Keratinocyte (primary cell): ENCODE data around the gene ACOT9. TPM values are rescaled to one million over a fixed set of nuclear protein-coding genes. Genes with fewer than 3 reads are reported as not detected.
A peak's percentile ranks its signal among the peaks of the same experiment; 100 is the strongest.
"Not testable (repeated sequence)": the region's sequence is repeated elsewhere in the genome, so short reads cannot be mapped to it uniquely, and the experiment has no call there.

Source experiments
- DNase-seq: peaks from one replicate; pipeline ENCODE4 v3.0.0-alpha.2; 2011; ENCODE audit warnings: low read depth, missing footprints, low spot score
- FAIRE-seq: peaks from 2 replicates; lab custom pipeline; 2011; peaks lifted over from hg19 to GRCh38; lab: Jason Lieb, UNC
- H2AFZ ChIP-seq: 2 replicates; pipeline ENCODE4 v1.6.0; 2012; ENCODE audit warnings: low read length, control low read depth, inconsistent platforms; ENCODE audit not compliant: control insufficient read depth
- H3K27ac ChIP-seq: 2 replicates; pipeline ENCODE4 v1.5.1; 2011; ENCODE audit warnings: low read length; ENCODE audit not compliant: control insufficient read depth, insufficient read depth
- H3K27me3 ChIP-seq: 3 replicates; pipeline ENCODE4 v1.6.0; 2011; ENCODE audit warnings: low read length; ENCODE audit not compliant: control insufficient read depth, insufficient read depth; ENCODE audit errors: extremely low read depth
- H3K36me3 ChIP-seq, 2 experiments: 2 replicates in 1 of 2; 3 replicates in 1 of 2; pipeline ENCODE4 v1.5.1; 2011; ENCODE audit warnings: low read length in 2 of 2, mild to moderate bottlenecking in 1 of 2; ENCODE audit not compliant: control insufficient read depth in 2 of 2, insufficient read depth in 2 of 2; ENCODE audit errors: extremely low read depth in 1 of 2
- H3K4me1 ChIP-seq: 3 replicates; pipeline ENCODE4 v1.5.1; 2011; ENCODE audit warnings: low read length; ENCODE audit not compliant: control insufficient read depth, insufficient read depth; ENCODE audit errors: extremely low read depth
- H3K4me2 ChIP-seq: 3 replicates; pipeline ENCODE4 v1.6.0; 2011; ENCODE audit warnings: low read depth, low read length; ENCODE audit not compliant: control insufficient read depth, insufficient read depth; ENCODE audit errors: extremely low read depth
- H3K4me3 ChIP-seq, 3 experiments: fragments of 200-600 bp in 1 of 3; sonication (generic) in 1 of 3; 2 replicates in 2 of 3; 3 replicates in 1 of 3; pipeline ENCODE4 v1.5.1; 2011 to 2016; ENCODE audit warnings: low read length in 3 of 3, mild to moderate bottlenecking in 3 of 3, control low read depth in 2 of 3, inconsistent platforms in 1 of 3, low read depth in 1 of 3, mixed read lengths in 1 of 3, mixed run types in 1 of 3, moderate library complexity in 1 of 3; ENCODE audit not compliant: control insufficient read depth in 2 of 3, insufficient read depth in 2 of 3; ENCODE audit errors: extremely low read depth in 1 of 3
- H3K79me2 ChIP-seq: 2 replicates; pipeline ENCODE4 v1.6.0; 2012; ENCODE audit warnings: low read length; ENCODE audit not compliant: control insufficient read depth, insufficient read depth
- H3K9ac ChIP-seq: 3 replicates; pipeline ENCODE4 v1.6.0; 2011; ENCODE audit warnings: low read length; ENCODE audit not compliant: control insufficient read depth, insufficient read depth; ENCODE audit errors: extremely low read depth
- H3K9me1 ChIP-seq: 3 replicates; pipeline ENCODE4 v1.6.0; 2011; ENCODE audit warnings: low read length; ENCODE audit not compliant: control insufficient read depth, insufficient read depth; ENCODE audit errors: extremely low read depth
- H3K9me3 ChIP-seq: 2 replicates; pipeline ENCODE4 v1.5.1; 2012; ENCODE audit warnings: low read depth, low read length; ENCODE audit not compliant: control insufficient read depth
- H4K20me1 ChIP-seq: 3 replicates; pipeline ENCODE4 v1.6.0; 2011; ENCODE audit warnings: low read length; ENCODE audit not compliant: control insufficient read depth, insufficient read depth; ENCODE audit errors: extremely low read depth
- CTCF ChIP-seq, 3 experiments: IDR thresholded peaks in 1 of 3; conservative IDR thresholded peaks in 1 of 3; optimal IDR thresholded peaks in 1 of 3; 2 replicates in 2 of 3; 3 replicates in 1 of 3; pipeline versions ENCODE3 to v1.5.1; 2011; ENCODE audit warnings: low read length in 3 of 3, mild to moderate bottlenecking in 3 of 3, moderate library complexity in 2 of 3, control low read depth in 1 of 3, inconsistent platforms in 1 of 3; ENCODE audit not compliant: insufficient read depth in 2 of 3; ENCODE audit errors: extremely low read depth in 1 of 3
- EZH2 ChIP-seq: IDR thresholded peaks from one replicate; pipeline ENCODE4 v1.6.1; 2012; ENCODE audit warnings: inconsistent platforms, mild to moderate bottlenecking, low read length, moderate library complexity
- dilution Hi-C: fragments of 300-500 bp; cut with MboI; formaldehyde crosslinking; loops from one replicate; pipeline ENCODE4 v1.7.0; 2020; ENCODE audit warnings: low sequenced_read_pairs; ENCODE audit not compliant: extremely low pct_ligation_motif_present
- polyA plus RNA-seq, 5 experiments: library from polyadenylated mRNA; depleted of rRNA in 3 of 5; stranded (reverse) in 3 of 5; stranded (forward) in 1 of 5; unstranded in 1 of 5; fragments of >200 nt; gene quantifications; 1 replicate in 1 of 5; 2 replicates in 3 of 5; 3 replicates in 1 of 5; pipeline versions ENCODE4 v1.2.1 to v1.2.3, GENCODE V29; 2011 to 2012; ENCODE audit warnings: missing spikeins in 2 of 5, low read depth in 1 of 5, low replicate concordance in 1 of 5

ACOT9 gene
- polyA plus RNA-seq, 1 donor (not counting 4 experiments of a cell fraction or from before 2014, with no cell fraction given), result 91.9 TPM

DNA sequence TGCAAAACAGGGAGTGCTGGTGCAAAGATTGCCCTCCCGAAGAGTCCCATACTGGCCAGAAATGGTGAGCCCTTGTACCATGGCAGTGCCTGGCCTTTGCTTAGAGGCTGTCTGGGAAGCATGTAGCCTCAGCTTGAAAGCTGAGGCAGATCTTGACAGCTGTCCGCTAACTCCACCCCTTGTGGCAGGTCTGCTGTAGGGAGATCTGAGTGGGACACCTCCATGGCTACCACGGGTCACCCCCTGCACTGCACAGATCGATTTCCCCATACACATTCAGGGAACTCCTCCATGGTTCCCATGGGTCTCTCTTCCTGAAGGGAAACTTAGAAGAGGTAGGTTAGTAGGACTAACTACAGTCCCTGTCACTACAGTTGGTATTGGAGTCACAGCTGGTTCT lies 6.1 kb upstream of the ACOT9 start:
- dilution Hi-C loops, result no loop called here
- FAIRE-seq, result no peak
- no peaks in the 10 kb centered on the region for H3K79me2 ChIP-seq

GRCh38 chrX:23745786-23746185 lies 2.7 kb upstream of the ACOT9 start:
- DNase-seq (no peak), FAIRE-seq (no peak)
- Histone ChIP-seq H3K9me1 (no peaks in the 10 kb centered on the region), H3K4me2 (no peak overlapping the region), H3K27ac (no peak overlapping the region), H3K79me2 (peaks cover 12% of the 10 kb centered on the region), H3K36me3 (no peaks in the 10 kb centered on the region), H3K4me3 (no peak overlapping the region), H3K4me1 (peaks cover under 1% of the 10 kb centered on the region), H2AFZ (no peak overlapping the region), H3K9ac (no peak overlapping the region), H3K27me3 (no peaks in the 10 kb centered on the region), H3K9me3 (no peaks in the 10 kb centered on the region), H4K20me1 (no peaks in the 10 kb centered on the region)
- dilution Hi-C loops, result no loop called here
- no peak for TF ChIP-seq EZH2
- no peak for TF ChIP-seq CTCF (optimal IDR thresholded peaks at IDR 0.05 in 1 of 3, IDR thresholded peaks at IDR 0.05 in 1 of 3, conservative IDR thresholded peaks at IDR 0.05 in 1 of 3; ENCODE audit: extremely low read depth in 1 of 3, insufficient read depth in 2 of 3, low read length in 3 of 3)

More for the DNA sequence above, 6.1 kb upstream of the ACOT9 start:
- H3K27ac ChIP-seq, result no peak overlapping the region
- no peak for DNase-seq
- H3K4me2 ChIP-seq, result no peak overlapping the region
- no peaks in the 10 kb centered on the region for H4K20me1 ChIP-seq
- H3K9me1 ChIP-seq, result no peaks in the 10 kb centered on the region
- no peaks in the 10 kb centered on the region for H3K36me3 ChIP-seq
- no peaks in the 10 kb centered on the region for H3K27me3 ChIP-seq
- no peak overlapping the region for H3K9ac ChIP-seq
- TF ChIP-seq EZH2, result no peak
- TF ChIP-seq CTCF (optimal IDR thresholded peaks at IDR 0.05 in 1 of 3, IDR thresholded peaks at IDR 0.05 in 1 of 3, conservative IDR thresholded peaks at IDR 0.05 in 1 of 3; ENCODE audit: extremely low read depth in 1 of 3, insufficient read depth in 2 of 3, low read length in 3 of 3), result no peak
- H3K4me3 ChIP-seq, result no peak overlapping the region
- no peaks in the 10 kb centered on the region for H3K9me3 ChIP-seq
- no peak overlapping the region for H2AFZ ChIP-seq
- no peaks in the 10 kb centered on the region for H3K4me1 ChIP-seq

- peak overlapping the region; percentile 94 for H3K9ac ChIP-seq
- peak overlapping the region in 2 of 3 experiments; percentile 2 to 73 for H3K4me3 ChIP-seq
- dilution Hi-C loops, FAIRE-seq, H3K4me2 ChIP-seq, H3K9me1 ChIP-seq, H3K4me1 ChIP-seq, H3K36me3 ChIP-seq, H4K20me1 ChIP-seq, H2AFZ ChIP-seq, DNase-seq, H3K27me3 ChIP-seq, H3K9me3 ChIP-seq: not testable (repeated sequence)
- H3K79me2 ChIP-seq, result peaks cover 34% of the 10 kb centered on the region
- H3K27ac ChIP-seq, result peak overlapping the region; percentile 96
Observed at GRCh38 chrX:23743623-23743971, 521 bp upstream of the ACOT9 start.
